Peyer's patch (tissue), 4 donors: ENCODE data around the gene DEFB112.

Source experiments
- POLR2A ChIP-seq, 2 donors: fragments of 450-650 bp; IDR thresholded peaks; one replicate each; pipeline ENCODE4 v1.5.1; 2017; ENCODE audit warnings: antibody characterized with exemption in 2 of 2, mild to moderate bottlenecking in 2 of 2, moderate library complexity in 2 of 2
- TF ChIP-seq, protein P1 (sequence below), 6 experiments: fragments of 450-650 bp in 4 of 6; fragments of 200-600 bp in 2 of 6; sonication (generic) in 1 of 6; IDR thresholded peaks; one replicate each; pipeline ENCODE4 v1.5.1; 2017 to 2019; ENCODE audit warnings: antibody characterized with exemption in 6 of 6, mild to moderate bottlenecking in 3 of 6, moderate library complexity in 1 of 6

DNA sequence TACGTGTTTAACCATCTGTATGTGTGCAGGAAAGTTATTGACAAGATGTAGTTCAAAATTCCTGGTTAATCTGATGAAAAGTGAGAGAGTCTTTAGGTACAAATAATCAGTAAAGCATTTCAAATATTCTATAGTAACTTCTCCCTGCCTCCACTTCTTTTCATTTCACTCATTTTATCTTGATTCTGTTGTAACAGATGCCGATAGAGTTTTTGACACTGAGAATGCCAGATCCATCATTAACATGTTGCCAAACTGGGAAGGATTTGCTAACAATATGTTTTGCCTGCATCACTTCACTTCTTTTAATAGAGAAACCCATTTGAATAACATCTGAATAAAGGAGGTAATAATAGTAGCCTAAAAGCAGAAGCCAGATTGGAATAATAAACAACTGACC lies 20.4 kb upstream of the DEFB112 start:
- TF ChIP-seq, protein P1, sequence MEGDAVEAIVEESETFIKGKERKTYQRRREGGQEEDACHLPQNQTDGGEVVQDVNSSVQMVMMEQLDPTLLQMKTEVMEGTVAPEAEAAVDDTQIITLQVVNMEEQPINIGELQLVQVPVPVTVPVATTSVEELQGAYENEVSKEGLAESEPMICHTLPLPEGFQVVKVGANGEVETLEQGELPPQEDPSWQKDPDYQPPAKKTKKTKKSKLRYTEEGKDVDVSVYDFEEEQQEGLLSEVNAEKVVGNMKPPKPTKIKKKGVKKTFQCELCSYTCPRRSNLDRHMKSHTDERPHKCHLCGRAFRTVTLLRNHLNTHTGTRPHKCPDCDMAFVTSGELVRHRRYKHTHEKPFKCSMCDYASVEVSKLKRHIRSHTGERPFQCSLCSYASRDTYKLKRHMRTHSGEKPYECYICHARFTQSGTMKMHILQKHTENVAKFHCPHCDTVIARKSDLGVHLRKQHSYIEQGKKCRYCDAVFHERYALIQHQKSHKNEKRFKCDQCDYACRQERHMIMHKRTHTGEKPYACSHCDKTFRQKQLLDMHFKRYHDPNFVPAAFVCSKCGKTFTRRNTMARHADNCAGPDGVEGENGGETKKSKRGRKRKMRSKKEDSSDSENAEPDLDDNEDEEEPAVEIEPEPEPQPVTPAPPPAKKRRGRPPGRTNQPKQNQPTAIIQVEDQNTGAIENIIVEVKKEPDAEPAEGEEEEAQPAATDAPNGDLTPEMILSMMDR (IDR thresholded peaks at IDR 0.05) = no peak
- TF ChIP-seq POLR2A (IDR thresholded peaks at IDR 0.05) = no peak
